Cardiac muscle cell (in vitro differentiated cells and primary cell): ENCODE results near the gene MRGPRE. TPM values are rescaled to one million over a fixed set of nuclear protein-coding genes. Genes with fewer than 3 reads are reported as not detected.

Source experiments
- DNase-seq, 2 donors: peaks; one replicate each; pipeline versions ENCODE4 v3.0.0 to v3.0.0-alpha.2; 2010 to 2017; ENCODE audit warnings: low read depth in 1 of 2, low spot score in 1 of 2
- H3K27ac ChIP-seq: fragments of 200-600 bp; sonication (generic); 2 replicates; pipeline ENCODE4 v1.5.1; 2016
- H3K27me3 ChIP-seq: fragments of 200-600 bp; sonication (generic); 2 replicates; pipeline ENCODE4 v1.6.0; 2016; ENCODE audit warnings: control low read depth
- H3K36me3 ChIP-seq: fragments of 200-600 bp; sonication (generic); 2 replicates; pipeline ENCODE4 v1.5.1; 2016; ENCODE audit warnings: control low read depth
- H3K4me1 ChIP-seq: fragments of 200-600 bp; sonication (generic); 2 replicates; pipeline ENCODE4 v1.8.1; 2017; ENCODE audit warnings: low read depth, mild to moderate bottlenecking, mixed run types
- H3K4me3 ChIP-seq: fragments of 200-600 bp; sonication (generic); 2 replicates; pipeline ENCODE4 v1.5.1; 2016; ENCODE audit warnings: mild to moderate bottlenecking
- H3K9me3 ChIP-seq: fragments of 200-600 bp; sonication (generic); 2 replicates; pipeline ENCODE4 v1.5.1; 2017; ENCODE audit warnings: low read depth, mild to moderate bottlenecking, control low read depth
- polyA plus RNA-seq: library from polyadenylated mRNA; unstranded; fragments of >200 nt; fragmentation: Nextera tagmentation; extraction: Ambion mirVana; gene quantifications from 2 replicates; pipeline ENCODE4 v1.2.1, GENCODE V29; 2016
- total RNA-seq: library from RNA; depleted of rRNA; stranded (reverse); fragments of >200 nt; gene quantifications from 2 replicates; pipeline ENCODE4 v1.2.3, GENCODE V29; 2016
- TF ChIP-seq, protein P1 (sequence below): IDR thresholded peaks from 2 replicates; pipeline ENCODE4 v1.5.1; 2012; ENCODE audit warnings: low read depth, mild to moderate bottlenecking, low read length

MRGPRE gene
- total and polyA plus RNA-seq, 2 experiments from 2014 or later = not detected

DNA sequence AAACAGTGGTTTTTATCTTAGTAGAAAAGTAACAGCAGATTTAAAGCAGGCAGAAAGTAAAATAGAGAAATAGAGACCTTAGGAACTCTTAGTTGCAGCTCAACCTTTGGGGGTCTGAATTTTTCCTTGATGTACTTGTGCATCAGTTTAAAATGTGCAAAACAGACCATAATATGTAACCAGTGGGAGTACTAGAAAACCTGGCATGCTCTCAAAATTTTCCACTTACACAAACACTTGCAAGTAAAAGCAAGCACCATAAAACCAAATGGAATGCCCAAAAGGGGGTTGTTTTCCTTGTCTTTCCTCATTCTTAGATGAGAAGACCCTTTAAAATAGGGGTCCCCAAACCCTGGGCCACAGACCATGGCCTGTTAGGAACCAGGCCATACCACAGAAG lies 12.9 kb upstream of the MRGPRE start:
- no peak overlapping the region for H3K27ac ChIP-seq

DNA sequence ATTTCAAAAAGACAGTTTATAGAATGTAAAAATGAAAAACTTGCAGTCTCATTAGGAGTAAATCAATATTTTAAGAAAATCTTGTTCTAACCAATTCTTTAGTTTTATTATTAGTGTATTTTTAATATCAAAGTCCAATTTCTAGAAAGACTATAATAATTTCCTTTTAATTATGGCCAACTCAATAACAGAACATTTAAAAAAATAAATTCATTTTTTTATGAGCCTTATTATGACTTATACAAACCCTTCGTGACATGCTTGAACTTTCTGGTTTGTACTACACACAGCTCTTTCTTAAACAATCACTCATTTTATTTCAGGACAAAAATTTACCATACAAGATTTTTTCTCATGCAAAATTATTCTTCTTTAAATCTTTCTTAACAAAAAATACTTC lies 11.7 kb upstream of the MRGPRE start:
- H3K27ac ChIP-seq = no peak overlapping the region
- DNase-seq = no peak
- no peak overlapping the region for H3K4me3 ChIP-seq
- no peaks in the 10 kb centered on the region for H3K27me3 ChIP-seq
- no peaks in the 10 kb centered on the region for H3K4me1 ChIP-seq
- TF ChIP-seq, protein P1, sequence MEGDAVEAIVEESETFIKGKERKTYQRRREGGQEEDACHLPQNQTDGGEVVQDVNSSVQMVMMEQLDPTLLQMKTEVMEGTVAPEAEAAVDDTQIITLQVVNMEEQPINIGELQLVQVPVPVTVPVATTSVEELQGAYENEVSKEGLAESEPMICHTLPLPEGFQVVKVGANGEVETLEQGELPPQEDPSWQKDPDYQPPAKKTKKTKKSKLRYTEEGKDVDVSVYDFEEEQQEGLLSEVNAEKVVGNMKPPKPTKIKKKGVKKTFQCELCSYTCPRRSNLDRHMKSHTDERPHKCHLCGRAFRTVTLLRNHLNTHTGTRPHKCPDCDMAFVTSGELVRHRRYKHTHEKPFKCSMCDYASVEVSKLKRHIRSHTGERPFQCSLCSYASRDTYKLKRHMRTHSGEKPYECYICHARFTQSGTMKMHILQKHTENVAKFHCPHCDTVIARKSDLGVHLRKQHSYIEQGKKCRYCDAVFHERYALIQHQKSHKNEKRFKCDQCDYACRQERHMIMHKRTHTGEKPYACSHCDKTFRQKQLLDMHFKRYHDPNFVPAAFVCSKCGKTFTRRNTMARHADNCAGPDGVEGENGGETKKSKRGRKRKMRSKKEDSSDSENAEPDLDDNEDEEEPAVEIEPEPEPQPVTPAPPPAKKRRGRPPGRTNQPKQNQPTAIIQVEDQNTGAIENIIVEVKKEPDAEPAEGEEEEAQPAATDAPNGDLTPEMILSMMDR = no peak
- H3K9me3 ChIP-seq = no peaks in the 10 kb centered on the region
- H3K36me3 ChIP-seq = no peaks in the 10 kb centered on the region

More for the DNA sequence above, 12.9 kb upstream of the MRGPRE start:
- DNase-seq = no peak
- Histone ChIP-seq H3K27me3 (no peaks in the 10 kb centered on the region), H3K4me1 (no peaks in the 10 kb centered on the region), H3K9me3 (no peaks in the 10 kb centered on the region), H3K36me3 (no peaks in the 10 kb centered on the region), H3K4me3 (no peak overlapping the region)
- TF ChIP-seq, protein P1 = no peak

DNA sequence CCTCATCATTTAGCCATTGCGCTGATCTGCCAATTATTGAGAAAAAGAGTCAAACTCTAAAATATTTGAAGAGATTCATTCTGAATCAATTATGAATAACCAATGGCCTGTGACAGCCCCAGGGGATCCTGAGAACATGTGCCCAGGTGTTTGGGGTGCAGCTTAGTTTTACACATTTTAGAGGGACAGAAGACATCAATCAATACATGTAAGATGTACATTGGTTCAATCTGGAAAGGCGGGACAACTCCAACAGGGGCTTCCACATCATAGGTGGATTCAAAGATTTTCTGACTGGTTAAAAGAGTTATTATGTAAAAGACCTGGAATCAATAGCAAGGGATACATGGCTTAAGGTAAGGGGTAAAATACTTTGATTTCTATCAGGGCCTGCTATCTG lies 4.9 kb upstream of the MRGPRE start:
- no peak for DNase-seq
- no peak overlapping the region for H3K27ac ChIP-seq
- H3K36me3 ChIP-seq = no peaks in the 10 kb centered on the region
- H3K9me3 ChIP-seq = no peaks in the 10 kb centered on the region
- no peaks in the 10 kb centered on the region for H3K27me3 ChIP-seq
- TF ChIP-seq, protein P1 = no peak
- no peaks in the 10 kb centered on the region for H3K4me1 ChIP-seq
- H3K4me3 ChIP-seq = no peak overlapping the region

DNA sequence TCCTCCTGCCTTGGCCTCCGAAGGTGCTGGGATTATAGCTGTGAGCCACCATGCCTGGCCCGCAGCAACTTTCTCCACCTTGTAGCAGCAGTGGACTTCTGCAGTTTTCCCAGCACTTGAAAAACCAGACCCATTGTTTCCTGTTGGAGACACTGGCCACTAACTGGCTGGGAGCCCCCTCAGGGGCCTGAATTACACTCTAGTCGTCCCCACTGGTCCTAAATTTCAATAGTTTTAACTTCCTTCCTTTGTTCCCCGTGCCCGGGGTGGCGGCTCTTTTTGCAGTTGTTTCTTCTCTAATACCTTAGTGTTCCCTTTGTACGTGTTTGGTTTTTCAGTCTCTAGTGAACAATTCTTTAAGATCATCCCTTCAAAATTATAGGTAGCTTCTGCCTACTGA lies 2.6 kb upstream of the MRGPRE start:
- Histone ChIP-seq H3K36me3 (no peaks in the 10 kb centered on the region), H3K9me3 (no peaks in the 10 kb centered on the region), H3K27me3 (no peaks in the 10 kb centered on the region), H3K4me3 (no peak overlapping the region), H3K4me1 (no peaks in the 10 kb centered on the region), H3K27ac (no peak overlapping the region)
- TF ChIP-seq, protein P1 = no peak
- no peak for DNase-seq

DNA sequence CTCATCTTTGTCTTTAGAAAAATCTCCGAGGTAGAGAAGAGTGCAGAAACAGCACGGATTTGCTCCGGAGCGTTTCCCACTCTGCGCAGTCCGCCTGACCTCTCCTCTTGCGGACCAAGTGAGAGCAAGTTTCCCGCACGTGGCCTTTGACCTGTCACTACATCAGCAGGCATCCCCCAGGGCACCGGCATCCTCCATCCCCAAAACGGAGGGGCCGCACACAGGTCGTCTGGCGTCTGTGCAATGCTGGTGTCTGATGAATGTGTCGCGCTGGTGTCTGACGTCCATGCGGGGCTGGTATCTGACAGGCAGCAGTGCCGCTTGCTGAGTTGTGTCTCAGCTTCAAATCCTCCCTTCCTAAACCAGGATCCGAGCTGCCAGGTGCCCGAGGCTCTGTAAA lies 739 bp upstream of the MRGPRE start:
- DNase-seq = no peak
- TF ChIP-seq, protein P1 = no peak
- no peaks in the 10 kb centered on the region for H3K4me1 ChIP-seq
- H3K27ac ChIP-seq = no peak overlapping the region
- no peaks in the 10 kb centered on the region for H3K36me3 ChIP-seq
- H3K9me3 ChIP-seq = no peaks in the 10 kb centered on the region
- H3K27me3 ChIP-seq = no peaks in the 10 kb centered on the region
- no peak overlapping the region for H3K4me3 ChIP-seq

DNA sequence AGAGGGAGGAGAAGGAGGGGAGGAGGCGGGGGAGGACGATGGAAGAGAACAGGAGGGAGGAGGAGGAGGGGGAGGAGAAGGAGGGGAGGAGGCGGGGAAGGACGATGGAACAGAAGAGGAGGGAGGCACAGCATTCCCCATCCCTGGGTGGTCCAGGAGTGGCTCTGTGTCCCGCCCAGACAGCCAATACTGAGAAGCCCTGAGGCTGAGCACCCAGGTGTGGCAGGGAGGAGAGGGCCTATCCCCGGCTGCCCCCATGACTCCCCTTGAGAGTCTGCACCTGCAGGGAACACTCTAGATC lies 717 bp downstream of the MRGPRE start:
- no peaks in the 10 kb centered on the region for H3K27me3 ChIP-seq

More for the DNA sequence above, 717 bp downstream of the MRGPRE start:
- TF ChIP-seq, protein P1 = no peak
- H3K4me3 ChIP-seq = no peak overlapping the region
- DNase-seq = no peak
- no peaks in the 10 kb centered on the region for H3K36me3 ChIP-seq
- H3K4me1 ChIP-seq = no peaks in the 10 kb centered on the region
- no peak overlapping the region for H3K27ac ChIP-seq
- no peaks in the 10 kb centered on the region for H3K9me3 ChIP-seq
